H1 (cell line): ENCODE measurements around the gene PDYN. TPM values are rescaled to one million over a fixed set of nuclear protein-coding genes. Genes with fewer than 3 reads are reported as not detected.

Experiments used
- POLR2A ChIP-seq, 2 experiments: IDR thresholded peaks; 1 replicate in 1 of 2; 2 replicates in 1 of 2; pipeline ENCODE4 v1.6.1; 2011; ENCODE audit warnings: low read depth in 2 of 2, low read length in 2 of 2, mild to moderate bottlenecking in 2 of 2; ENCODE audit errors: control extremely low read depth in 1 of 2
- polyA plus RNA-seq, 7 experiments: library from polyadenylated mRNA; depleted of rRNA in 3 of 7; stranded (reverse) in 5 of 7; unstranded in 2 of 7; fragments of >200 nt in 5 of 7; fragments of 200-250 nt in 2 of 7; gene quantifications; 1 replicate in 5 of 7; 2 replicates in 1 of 7; 4 replicates in 1 of 7; pipeline versions ENCODE4 v1.2.1 to v1.2.3, GENCODE V29; 2011 to 2013; ENCODE audit warnings: missing spikeins in 2 of 7, mixed read lengths in 2 of 7
- total RNA-seq: library from RNA; stranded (reverse); fragmentation: NEBNext Ultra II Directional; extraction: Animal tissue kit (Norgen Biotek cat#: 25700); gene quantifications from 2 replicates; pipeline ENCODE4 v1.2.1, GENCODE V29; 2021
- TF ChIP-seq, protein P1 (sequence below): IDR thresholded peaks from 2 replicates; pipeline ENCODE4 v1.6.1; 2011; ENCODE audit warnings: low read length, improper control_type of control experiment

The PDYN gene
- total and polyA plus RNA-seq, 2 of the 8 experiments (the other 6 are each of a cell fraction or from before 2014, with no cell fraction given): 0.54 to 0.60 TPM

DNA sequence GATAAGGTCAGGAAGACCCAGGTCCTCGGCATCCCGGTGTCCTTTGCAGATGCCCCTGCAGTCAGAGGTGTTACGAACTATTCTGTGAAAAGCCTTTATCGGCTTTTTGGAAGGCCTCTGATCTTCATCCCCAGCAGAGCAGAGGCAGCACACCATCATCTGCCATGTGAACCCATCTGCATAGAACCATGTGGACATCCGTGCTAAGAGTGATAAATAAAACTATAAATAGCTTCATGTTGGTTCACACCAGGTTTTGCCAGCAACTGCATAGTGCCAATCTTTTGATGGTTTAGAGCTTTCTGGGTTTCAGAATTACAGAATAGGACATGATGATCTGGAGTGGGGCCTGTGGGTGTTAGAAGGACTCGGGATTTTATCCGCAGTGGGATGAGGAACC is 65.1 kb downstream of the PDYN start (continued):
- TF ChIP-seq, protein P1, sequence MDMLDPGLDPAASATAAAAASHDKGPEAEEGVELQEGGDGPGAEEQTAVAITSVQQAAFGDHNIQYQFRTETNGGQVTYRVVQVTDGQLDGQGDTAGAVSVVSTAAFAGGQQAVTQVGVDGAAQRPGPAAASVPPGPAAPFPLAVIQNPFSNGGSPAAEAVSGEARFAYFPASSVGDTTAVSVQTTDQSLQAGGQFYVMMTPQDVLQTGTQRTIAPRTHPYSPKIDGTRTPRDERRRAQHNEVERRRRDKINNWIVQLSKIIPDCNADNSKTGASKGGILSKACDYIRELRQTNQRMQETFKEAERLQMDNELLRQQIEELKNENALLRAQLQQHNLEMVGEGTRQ: no peak
- TF ChIP-seq POLR2A (IDR thresholded peaks at IDR 0.05; ENCODE audit: control extremely low read depth in 1 of 2, low read depth in 2 of 2, low read length in 2 of 2): no peak
- TF ChIP-seq, all 59 proteins: peak for 0

Other genes with a start within 250 kb of the PDYN start
- gene SIRPA, start 98.7 kb downstream of the PDYN start, total RNA-seq: 4.3 and 4.4 TPM in 2 replicates
- gene SIRPA, start 98.7 kb downstream of the PDYN start, polyA plus RNA-seq (2011; rRNA removed): 3.9 and 5.7 TPM in 2 replicates
- gene STK35, start 107.8 kb upstream of the PDYN start, total RNA-seq: 45.0 and 47.3 TPM in 2 replicates
- 24.9 and 26.8 TPM in 2 replicates for gene STK35, start 107.8 kb upstream of the PDYN start, polyA plus RNA-seq (2011; rRNA removed)